Peyer's patch (tissue), 4 donors: ENCODE measurements around the gene LHFPL2. TPM values are rescaled to one million over a fixed set of nuclear protein-coding genes. Genes with fewer than 3 reads are reported as not detected.

Experiments
- DNase-seq, 3 donors: peaks; one replicate each; pipeline ENCODE4 v3.0.0-alpha.2; 2017 to 2019
- H3K27ac ChIP-seq, 4 donors: fragments of 200-600 bp; sonication (generic); one replicate each; pipeline ENCODE4 v1.5.1; 2016 to 2019
- H3K27me3 ChIP-seq, 2 donors: fragments of 200-600 bp; sonication (generic); one replicate each; pipeline ENCODE4 v1.5.1; 2019
- H3K36me3 ChIP-seq, 3 donors: fragments of 200-600 bp; sonication (generic); one replicate each; pipeline ENCODE4 v1.5.1; 2016 to 2019
- H3K4me1 ChIP-seq, 4 donors: fragments of 200-600 bp; sonication (generic); one replicate each; pipeline ENCODE4 v1.5.1; 2016 to 2019
- H3K4me3 ChIP-seq, 4 donors: fragments of 200-600 bp; sonication (generic); 1 replicate in 3 of 4; 2 replicates in 1 of 4; pipeline ENCODE4 v1.5.1; 2016 to 2019; ENCODE audit warnings: mild to moderate bottlenecking in 1 of 4
- H3K9me3 ChIP-seq, 4 donors: fragments of 200-600 bp; sonication (generic); one replicate each; pipeline ENCODE4 v1.5.1; 2016 to 2019; ENCODE audit warnings: mild to moderate bottlenecking in 1 of 4
- POLR2A ChIP-seq, 2 donors: fragments of 450-650 bp; IDR thresholded peaks; one replicate each; pipeline ENCODE4 v1.5.1; 2017; ENCODE audit warnings: antibody characterized with exemption in 2 of 2, mild to moderate bottlenecking in 2 of 2, moderate library complexity in 2 of 2
- total RNA-seq, 4 donors: library from RNA; depleted of rRNA; stranded (reverse); fragments of >200 nt; gene quantifications; one replicate each; pipeline ENCODE4 v1.1.0, GENCODE V29; 2016
- TF ChIP-seq, protein P1 (sequence below), 6 experiments: fragments of 450-650 bp in 4 of 6; fragments of 200-600 bp in 2 of 6; sonication (generic) in 1 of 6; IDR thresholded peaks; one replicate each; pipeline ENCODE4 v1.5.1; 2017 to 2019; ENCODE audit warnings: antibody characterized with exemption in 6 of 6, mild to moderate bottlenecking in 3 of 6, moderate library complexity in 1 of 6

LHFPL2 gene
- total RNA-seq, 4 donors from 2014 or later, result 22.3 to 63.4 (median 55.7) TPM

DNA sequence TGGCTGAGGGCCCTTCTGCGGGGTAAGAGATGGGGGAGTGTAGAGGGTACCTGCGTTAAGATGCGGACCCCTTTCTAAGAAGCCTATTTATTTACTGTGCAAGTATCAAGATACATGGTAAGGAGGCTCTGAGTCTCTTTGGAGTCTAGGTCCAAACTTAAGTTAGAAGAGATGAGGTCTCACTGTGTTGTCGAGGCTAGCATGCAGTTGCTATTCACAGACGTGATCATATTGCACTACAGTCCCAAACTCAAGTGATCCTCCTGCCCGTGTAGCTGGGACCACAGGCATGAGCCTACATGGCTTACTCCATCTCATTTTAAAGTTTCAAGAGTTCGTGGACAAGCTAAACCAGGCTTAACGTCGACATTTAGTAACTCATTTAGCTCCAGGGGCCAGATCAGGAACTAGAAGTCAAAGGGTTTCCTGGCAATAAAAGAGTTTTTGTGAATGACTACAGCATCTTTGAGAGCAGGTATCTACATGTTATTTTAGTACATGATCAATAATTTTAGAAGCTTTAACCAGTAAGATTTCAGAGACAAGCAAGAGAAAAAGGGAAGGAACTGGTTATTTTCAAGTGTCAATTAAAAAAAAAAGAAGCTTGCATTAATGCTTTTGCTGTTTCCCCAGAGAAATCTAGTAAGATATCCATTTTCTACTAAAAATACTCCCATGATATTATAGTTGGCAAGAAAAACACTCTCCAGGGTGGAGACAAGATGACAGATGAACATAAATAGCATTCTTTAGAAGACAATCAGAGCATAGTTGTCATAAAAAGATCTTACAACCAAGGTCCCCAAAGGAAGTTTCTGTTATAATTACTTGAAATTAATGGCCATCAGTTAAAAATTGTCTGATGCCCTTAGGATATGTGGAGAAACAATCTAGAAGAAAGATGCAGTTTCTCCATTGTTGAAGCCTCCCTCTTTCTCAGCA is 146.9 kb downstream of the LHFPL2 start:
- TF ChIP-seq, protein P1, sequence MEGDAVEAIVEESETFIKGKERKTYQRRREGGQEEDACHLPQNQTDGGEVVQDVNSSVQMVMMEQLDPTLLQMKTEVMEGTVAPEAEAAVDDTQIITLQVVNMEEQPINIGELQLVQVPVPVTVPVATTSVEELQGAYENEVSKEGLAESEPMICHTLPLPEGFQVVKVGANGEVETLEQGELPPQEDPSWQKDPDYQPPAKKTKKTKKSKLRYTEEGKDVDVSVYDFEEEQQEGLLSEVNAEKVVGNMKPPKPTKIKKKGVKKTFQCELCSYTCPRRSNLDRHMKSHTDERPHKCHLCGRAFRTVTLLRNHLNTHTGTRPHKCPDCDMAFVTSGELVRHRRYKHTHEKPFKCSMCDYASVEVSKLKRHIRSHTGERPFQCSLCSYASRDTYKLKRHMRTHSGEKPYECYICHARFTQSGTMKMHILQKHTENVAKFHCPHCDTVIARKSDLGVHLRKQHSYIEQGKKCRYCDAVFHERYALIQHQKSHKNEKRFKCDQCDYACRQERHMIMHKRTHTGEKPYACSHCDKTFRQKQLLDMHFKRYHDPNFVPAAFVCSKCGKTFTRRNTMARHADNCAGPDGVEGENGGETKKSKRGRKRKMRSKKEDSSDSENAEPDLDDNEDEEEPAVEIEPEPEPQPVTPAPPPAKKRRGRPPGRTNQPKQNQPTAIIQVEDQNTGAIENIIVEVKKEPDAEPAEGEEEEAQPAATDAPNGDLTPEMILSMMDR (IDR thresholded peaks at IDR 0.05), result no peak
- no peak for TF ChIP-seq POLR2A (IDR thresholded peaks at IDR 0.05)
- H3K27me3 ChIP-seq, result no peaks in the 10 kb centered on the region
- DNase-seq, result no peak
- no peaks in the 10 kb centered on the region for H3K9me3 ChIP-seq
- no peak overlapping the region for H3K27ac ChIP-seq
- no peaks in the 10 kb centered on the region for H3K36me3 ChIP-seq
- H3K4me1 ChIP-seq, result peaks cover 0 to 17% (median 2%) of the 10 kb centered on the region in 4 donors
- no peak overlapping the region for H3K4me3 ChIP-seq

DNA sequence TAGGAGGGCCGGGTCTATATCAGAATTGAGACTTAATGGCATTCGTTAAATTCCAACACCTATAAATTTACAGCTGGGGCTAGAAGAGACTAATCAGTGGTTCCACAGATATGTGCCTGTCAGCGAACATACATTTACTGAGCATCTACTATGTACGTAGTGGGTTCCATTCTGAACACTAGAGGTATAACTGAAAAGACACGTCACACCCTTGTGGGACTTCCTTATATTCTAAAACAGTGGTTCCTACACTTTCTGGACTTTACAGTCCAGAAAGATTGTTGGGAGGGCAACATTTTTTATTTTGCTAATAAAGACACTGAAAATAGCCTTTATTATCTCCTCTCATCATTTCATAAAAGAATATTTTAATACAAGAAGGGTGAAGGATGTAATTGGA is 147.7 kb downstream of the LHFPL2 start:
- H3K4me1 ChIP-seq, result peaks cover 0 to 24% (median 2%) of the 10 kb centered on the region in 4 donors
- no peak overlapping the region for H3K27ac ChIP-seq
- H3K27me3 ChIP-seq, result no peaks in the 10 kb centered on the region
- no peak for DNase-seq
- H3K9me3 ChIP-seq, result no peaks in the 10 kb centered on the region
- no peaks in the 10 kb centered on the region for H3K36me3 ChIP-seq
- TF ChIP-seq POLR2A (IDR thresholded peaks at IDR 0.05), result no peak
- no peak overlapping the region for H3K4me3 ChIP-seq

DNA sequence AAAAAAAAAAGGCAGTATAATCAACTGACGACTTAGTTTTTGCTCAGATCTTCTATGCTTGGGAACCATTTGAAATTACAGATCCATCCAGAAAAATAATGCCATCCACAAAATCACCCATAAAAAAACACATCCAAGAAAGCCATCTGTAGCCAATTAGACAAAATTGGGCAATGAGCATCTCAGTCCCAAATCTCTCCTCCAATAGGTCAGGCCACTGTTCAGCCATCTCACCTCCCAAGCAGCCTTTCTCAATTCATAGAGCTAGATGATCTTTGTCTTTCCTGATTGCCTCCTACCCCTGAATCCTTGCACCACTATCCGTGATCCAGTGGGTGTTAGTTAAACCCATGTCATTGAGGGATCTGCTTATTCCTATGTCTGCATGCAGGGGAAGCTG is 148.5 kb downstream of the LHFPL2 start:
- no peaks in the 10 kb centered on the region for H3K9me3 ChIP-seq
- H3K27me3 ChIP-seq, result no peaks in the 10 kb centered on the region
- no peaks in the 10 kb centered on the region for H3K36me3 ChIP-seq
- no peak overlapping the region for H3K4me3 ChIP-seq
- no peak for DNase-seq
- peaks cover 0 to 24% (median 2%) of the 10 kb centered on the region in 4 donors for H3K4me1 ChIP-seq
- H3K27ac ChIP-seq, result no peak overlapping the region
- TF ChIP-seq POLR2A (IDR thresholded peaks at IDR 0.05), result no peak
- TF ChIP-seq, protein P1 (IDR thresholded peaks at IDR 0.05), result no peak

DNA sequence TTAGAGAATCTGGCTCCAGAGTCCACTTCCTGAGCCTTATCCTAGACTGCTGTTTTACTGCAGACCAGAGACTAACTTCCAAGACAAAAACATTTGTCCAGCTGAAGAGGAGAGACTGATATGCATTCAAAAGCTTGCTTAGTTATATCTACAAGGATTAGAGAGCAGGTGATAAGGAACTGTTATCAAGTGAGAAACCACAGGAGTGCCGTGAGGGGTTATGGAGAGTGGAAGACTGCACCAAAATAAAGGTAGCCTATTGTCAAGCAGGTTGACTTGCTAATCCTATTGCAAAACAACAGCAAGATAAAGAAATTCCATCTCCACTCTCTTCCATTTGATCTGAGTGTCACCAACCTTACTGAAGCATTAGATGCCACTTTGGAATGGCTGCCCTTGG is 149.1 kb downstream of the LHFPL2 start:
- TF ChIP-seq, protein P1 (IDR thresholded peaks at IDR 0.05), result no peak
- no peak for TF ChIP-seq POLR2A (IDR thresholded peaks at IDR 0.05)
- H3K27ac ChIP-seq, result no peak overlapping the region

DNA sequence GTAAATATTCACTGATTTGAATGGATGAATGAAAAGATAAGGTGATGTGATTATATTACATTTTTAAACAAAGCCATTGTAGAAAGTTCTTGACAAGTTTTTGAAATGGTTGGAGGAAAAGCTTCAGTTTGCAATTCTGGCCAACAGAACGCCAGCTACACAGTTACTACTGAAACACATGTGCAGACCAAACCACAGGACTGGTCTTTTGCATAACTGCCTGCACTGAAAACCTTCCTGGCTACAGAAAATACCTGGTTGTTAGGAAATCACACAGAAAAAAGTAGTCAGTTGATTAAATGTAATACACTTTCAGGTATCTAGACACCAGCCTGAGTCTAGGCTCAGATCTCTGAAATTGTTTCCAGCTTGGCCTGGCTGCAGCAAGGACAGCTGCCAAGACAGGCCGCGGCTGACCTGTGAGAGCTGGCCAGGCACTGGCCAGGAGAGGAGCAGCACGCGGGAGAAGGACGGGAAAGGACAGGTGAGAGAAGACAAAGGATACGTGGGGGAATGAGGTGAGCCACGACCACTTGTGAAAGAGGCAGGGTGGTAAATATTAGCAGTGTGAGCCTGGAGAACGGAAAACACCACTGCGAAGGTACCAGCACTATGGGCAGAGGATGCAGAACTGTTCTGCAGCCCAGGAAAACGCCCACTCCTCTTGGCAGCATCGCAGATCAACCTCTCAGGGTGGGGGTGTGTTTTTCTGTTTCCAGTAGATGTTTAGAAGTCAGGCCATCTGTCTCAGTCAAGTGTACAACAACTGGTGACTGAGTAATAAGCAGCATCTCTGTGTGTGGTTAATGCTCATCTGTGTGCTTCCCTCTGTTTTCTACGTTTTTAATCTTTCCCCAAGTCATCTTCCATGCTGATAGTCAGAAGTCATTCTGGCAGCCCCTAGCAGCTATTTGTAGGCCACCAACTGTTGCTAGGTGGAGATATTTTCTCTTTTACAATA is 150.7 kb downstream of the LHFPL2 start:
- DNase-seq, result no peak
- Histone ChIP-seq H3K4me1 (peaks cover 0 to 16% (median 2%) of the 10 kb centered on the region in 4 donors), H3K27ac (no peak overlapping the region)

More for the DNA sequence above, 149.1 kb downstream of the LHFPL2 start:
- Histone ChIP-seq H3K4me1 (peaks cover 0 to 19% (median 2%) of the 10 kb centered on the region in 4 donors), H3K36me3 (peaks cover 0 to under 1% (median 0%) of the 10 kb centered on the region in 3 donors), H3K27me3 (no peaks in the 10 kb centered on the region), H3K9me3 (no peaks in the 10 kb centered on the region), H3K4me3 (no peak overlapping the region)
- DNase-seq, result no peak

More for the DNA sequence above, 150.7 kb downstream of the LHFPL2 start:
- H3K36me3 ChIP-seq, result peaks cover 0 to 6% (median 0%) of the 10 kb centered on the region in 3 donors
- no peaks in the 10 kb centered on the region for H3K9me3 ChIP-seq
- TF ChIP-seq, protein P1 (IDR thresholded peaks at IDR 0.05), result no peak
- no peak for TF ChIP-seq POLR2A (IDR thresholded peaks at IDR 0.05)
- no peak overlapping the region for H3K4me3 ChIP-seq
- H3K27me3 ChIP-seq, result no peaks in the 10 kb centered on the region
